LNCaP clone FGC (cell line): ENCODE results near the gene SYT3.
"Not testable (repeated sequence)": the region's sequence is repeated elsewhere in the genome, so short reads cannot be mapped to it uniquely, and the experiment has no call there.

ENCODE experiments used
- DNase-seq: peaks from one replicate; pipeline ENCODE4 v3.0.0-alpha.2; 2011; ENCODE audit warnings: low read depth
- H3K4me3 ChIP-seq: 2 replicates; pipeline ENCODE4 v1.5.1; 2011; ENCODE audit warnings: mild to moderate bottlenecking, low read depth, low read length, control low read depth
- TF ChIP-seq, protein P1 (sequence below): IDR thresholded peaks from 2 replicates; pipeline ENCODE4 v1.5.1; 2012; ENCODE audit warnings: mild to moderate bottlenecking; ENCODE audit not compliant: control insufficient read depth, insufficient read depth; ENCODE audit errors: extremely low read depth

Gene SYT3

DNA sequence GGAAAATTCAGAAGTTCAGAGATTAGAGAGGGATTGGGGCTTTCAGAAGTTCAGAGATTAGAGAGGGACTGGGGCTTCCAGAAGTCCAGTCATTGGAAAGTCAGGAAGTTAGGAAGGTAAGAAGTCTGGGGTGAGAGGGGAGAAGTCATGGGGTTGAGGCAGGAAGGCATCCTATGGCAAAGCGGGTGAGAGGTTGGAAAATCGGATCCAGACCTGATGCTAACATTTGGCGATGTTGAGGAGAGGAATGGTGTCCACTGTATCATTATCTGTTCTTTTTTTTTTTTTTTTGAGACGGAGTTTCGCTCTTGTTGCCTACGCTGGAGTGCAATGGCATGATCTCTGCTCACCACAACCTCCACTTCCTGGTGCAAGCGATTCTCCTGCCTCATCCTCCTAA, 11.1 kb downstream of the SYT3 start:
- DNase-seq = no peak
- TF ChIP-seq, protein P1, sequence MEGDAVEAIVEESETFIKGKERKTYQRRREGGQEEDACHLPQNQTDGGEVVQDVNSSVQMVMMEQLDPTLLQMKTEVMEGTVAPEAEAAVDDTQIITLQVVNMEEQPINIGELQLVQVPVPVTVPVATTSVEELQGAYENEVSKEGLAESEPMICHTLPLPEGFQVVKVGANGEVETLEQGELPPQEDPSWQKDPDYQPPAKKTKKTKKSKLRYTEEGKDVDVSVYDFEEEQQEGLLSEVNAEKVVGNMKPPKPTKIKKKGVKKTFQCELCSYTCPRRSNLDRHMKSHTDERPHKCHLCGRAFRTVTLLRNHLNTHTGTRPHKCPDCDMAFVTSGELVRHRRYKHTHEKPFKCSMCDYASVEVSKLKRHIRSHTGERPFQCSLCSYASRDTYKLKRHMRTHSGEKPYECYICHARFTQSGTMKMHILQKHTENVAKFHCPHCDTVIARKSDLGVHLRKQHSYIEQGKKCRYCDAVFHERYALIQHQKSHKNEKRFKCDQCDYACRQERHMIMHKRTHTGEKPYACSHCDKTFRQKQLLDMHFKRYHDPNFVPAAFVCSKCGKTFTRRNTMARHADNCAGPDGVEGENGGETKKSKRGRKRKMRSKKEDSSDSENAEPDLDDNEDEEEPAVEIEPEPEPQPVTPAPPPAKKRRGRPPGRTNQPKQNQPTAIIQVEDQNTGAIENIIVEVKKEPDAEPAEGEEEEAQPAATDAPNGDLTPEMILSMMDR = no peak

DNA sequence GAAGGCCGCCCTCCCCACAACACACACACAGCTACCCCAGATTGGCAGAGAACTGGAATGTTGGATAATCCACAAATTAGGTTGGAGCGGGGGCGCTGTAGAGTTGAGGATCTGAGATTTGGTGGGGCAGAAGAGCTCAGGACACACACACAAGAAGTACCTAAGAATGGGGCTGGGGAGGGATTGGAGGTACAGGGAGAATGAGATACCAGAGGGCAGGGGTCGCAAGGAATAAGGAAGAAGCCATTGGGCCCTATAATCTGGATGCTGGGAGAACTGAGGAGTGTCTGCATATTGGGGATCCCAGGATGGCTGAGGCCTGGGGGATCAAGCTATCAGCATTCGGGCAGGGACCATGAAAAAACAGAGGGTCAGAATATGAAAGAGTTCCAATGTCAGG, 11.5 kb downstream of the SYT3 start:
- TF ChIP-seq, protein P1 = no peak
- no peak overlapping the region for H3K4me3 ChIP-seq
- no peak for DNase-seq

More for the DNA sequence above, 11.1 kb downstream of the SYT3 start:
- no peak overlapping the region for H3K4me3 ChIP-seq

DNA sequence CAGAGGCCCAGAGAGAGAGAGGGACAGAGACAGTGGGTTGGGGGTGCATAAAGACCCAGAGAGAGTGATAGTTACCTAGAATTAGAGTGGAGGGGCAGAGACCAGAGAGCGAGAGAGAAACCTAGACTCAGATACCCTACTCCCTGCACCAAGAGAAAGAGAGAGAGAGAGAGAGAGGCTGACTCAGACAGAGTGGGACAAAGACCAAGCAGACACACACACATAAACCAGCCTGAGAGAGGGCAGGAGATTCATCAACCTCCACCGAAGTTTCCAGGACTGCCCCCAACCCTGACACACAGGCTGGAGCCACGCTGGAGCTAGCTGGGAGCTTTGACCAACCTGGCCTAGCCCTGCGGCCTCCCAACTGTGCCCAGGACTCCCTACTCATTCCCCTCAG, 12.9 kb downstream of the SYT3 start:
- H3K4me3 ChIP-seq = no peak overlapping the region
- DNase-seq = no peak
- TF ChIP-seq, protein P1 = no peak

DNA sequence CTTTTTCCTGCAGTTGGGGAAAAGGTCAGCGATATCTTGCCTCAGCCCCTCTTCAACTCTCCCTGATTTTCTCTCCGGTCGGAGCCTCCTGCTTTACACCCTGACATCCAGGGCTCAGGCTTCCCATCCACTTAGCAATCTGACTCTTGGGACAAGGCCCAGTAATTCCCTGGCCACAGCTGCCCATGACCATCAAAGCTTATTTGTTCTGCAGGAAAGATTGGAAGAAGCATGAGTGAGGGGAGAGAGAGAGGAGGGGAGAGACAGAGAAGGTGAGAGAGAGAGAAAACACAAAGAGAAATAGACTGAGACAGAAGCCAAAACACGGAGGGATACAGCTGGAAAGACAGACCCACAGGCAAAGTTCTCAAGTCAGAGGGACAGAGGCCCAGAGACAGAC, 13.7 kb downstream of the SYT3 start:
- TF ChIP-seq, protein P1 = no peak
- no peak overlapping the region for H3K4me3 ChIP-seq
- DNase-seq = no peak

DNA sequence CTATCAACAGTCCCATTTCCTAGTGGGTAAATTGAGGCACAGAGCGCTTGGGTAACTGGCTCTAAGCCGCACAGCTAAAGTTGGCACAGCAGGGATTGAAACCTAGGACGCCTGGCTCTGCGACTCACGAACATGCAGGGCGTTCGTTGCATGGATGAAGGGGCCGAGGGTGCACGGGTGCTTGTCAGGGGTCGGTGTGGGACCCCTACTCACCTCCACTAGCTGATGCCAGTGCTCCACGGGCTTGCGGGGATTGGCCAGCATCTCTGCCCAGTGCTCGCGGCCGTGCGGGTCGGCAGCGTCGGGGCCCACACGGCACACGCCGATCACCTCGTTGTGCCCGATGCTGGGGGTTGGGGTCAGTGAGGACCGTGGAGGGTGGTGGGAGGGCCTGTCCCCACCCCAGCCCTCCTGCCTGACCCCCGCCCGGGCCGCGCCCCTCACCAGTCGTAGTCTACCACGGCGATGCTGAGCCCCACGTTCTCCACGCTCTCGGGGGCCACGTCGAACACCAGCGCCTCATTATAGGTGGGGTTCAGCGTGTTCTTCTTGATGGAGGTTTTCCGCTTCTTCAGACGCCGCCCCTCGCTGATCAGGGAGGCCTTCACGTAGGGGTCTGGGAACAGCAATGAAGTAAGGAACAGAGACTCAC, 14.6 kb downstream of the SYT3 start:
- TF ChIP-seq, protein P1 = no peak
- no peak for DNase-seq
- no peak overlapping the region for H3K4me3 ChIP-seq

DNA sequence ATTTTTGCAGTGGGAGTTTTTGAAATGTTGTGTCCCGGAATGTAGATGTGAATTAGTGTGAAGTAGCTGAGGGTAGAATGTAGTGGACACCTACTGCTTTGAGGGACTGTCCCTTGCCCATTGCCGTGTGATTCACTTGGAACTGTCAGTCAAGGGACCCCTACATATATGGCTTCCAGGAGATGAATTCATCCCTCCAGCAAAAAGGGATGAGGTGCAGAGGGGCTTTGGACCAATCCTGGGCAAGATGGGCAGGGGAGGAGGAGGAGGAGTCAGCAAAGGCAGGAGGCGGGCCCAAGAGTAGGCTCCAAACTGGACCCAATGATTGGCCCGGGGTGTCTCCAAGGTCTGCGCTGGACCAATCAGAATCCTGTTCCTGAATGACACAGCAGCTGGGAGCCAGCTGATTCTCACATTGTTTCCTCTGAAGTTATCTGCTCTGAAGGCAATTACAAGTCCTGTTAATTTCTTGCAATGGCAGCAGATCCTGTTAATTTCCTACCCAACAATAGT, 19.2 kb downstream of the SYT3 start:
- DNase-seq, H3K4me3 ChIP-seq: not testable (repeated sequence)

DNA sequence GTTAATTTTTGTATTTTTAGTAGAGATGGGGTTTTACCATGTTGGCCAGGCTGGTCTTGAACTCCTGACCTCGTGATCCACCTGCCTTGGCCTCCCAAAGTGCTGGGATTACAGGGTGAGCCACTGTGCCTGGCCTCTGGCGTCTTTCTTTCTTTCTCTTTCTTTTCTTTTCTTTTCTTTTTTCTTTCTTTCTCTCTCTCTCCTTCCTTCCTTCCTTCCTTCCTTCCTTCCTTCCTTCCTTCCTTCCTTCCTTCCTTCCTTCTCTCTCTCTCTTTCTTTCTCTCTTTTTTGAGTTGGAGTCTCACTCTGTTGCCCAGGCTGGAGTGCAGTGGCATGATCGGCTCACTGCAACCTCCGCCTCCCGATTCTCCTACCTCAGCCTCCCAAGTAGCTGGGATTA, 20.5 kb downstream of the SYT3 start:
- not testable (repeated sequence) for DNase-seq, H3K4me3 ChIP-seq

DNA sequence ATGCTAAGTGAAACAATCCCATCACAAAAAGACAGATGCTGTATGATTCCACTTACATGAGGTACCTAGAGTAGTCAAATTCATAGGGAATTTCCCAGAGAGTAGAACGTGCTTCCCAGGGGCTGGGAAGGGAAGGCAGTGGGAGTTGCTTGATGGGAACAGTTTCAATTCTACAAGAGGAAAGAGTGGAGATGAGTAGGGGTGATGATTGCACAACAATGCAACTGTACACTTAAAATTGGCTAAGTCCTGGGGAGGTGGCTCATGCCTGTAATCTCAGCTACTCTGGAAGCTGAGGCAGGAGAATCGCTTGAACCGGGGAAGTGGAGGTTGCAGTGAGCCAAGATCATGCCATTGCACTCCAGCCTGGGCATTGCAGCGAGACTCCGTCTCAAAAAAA, 21.3 kb downstream of the SYT3 start:
- not testable (repeated sequence) for H3K4me3 ChIP-seq, DNase-seq

DNA sequence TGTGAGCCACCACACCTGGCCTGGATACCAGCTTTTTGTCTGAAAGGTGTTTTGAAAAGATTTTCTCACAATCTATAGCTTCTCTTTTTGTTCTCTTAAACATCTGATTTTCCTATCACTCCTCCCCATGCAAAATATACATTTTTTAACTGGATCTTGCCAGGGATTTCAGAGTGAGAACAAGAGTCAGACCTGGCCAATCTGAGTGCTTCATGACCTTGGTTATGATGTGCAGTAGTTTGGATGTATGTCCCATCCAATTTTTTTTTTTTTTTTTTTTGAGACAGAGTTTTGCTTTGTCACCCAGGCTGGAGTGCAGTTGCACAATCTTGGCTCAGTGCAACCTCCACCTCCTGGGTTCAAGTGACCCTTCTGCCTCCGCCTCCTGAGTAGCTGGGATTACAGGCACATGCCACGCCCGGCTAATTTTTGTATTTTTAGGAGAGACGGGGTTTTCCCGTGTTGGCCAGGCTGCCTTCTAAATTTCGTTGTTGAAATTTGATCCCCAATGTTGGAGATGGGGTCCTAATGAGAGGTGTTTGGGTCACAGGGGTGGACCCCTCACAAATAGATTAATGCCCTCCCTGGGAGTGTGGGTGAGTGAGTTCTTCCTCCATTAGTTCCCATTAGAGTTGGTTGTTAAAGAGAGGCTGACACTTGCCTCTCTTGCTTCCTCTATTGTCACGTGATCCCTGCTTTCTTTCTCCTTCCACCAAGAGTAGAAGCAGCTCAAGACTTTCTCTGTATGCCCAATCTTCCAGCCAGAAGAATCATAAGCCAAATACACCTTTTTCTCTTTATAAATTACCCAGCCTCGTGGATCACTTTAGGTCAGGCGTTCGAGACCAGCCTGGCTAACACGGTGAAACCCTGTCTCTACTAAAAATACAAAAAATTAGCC, 26.9 kb downstream of the SYT3 start:
- not testable (repeated sequence) for DNase-seq, H3K4me3 ChIP-seq
